Fibroblast of mammary gland (primary cell): ENCODE data around the gene JAZF1.

Experiments
- DNase-seq: peaks from one replicate; pipeline ENCODE4 v3.0.0-alpha.2; 2010; ENCODE audit warnings: low read depth
- H3K4me3 ChIP-seq: 2 replicates; pipeline ENCODE4 v1.5.1; 2011; ENCODE audit warnings: low read depth, mild to moderate bottlenecking, low read length, moderate library complexity; ENCODE audit not compliant: control insufficient read depth
- TF ChIP-seq, protein P1 (sequence below): conservative IDR thresholded peaks from 2 replicates; pipeline ENCODE4 v1.5.1; 2011; ENCODE audit warnings: low read depth, low read length, inconsistent platforms; ENCODE audit not compliant: control insufficient read depth, insufficient read depth

The JAZF1 gene

DNA sequence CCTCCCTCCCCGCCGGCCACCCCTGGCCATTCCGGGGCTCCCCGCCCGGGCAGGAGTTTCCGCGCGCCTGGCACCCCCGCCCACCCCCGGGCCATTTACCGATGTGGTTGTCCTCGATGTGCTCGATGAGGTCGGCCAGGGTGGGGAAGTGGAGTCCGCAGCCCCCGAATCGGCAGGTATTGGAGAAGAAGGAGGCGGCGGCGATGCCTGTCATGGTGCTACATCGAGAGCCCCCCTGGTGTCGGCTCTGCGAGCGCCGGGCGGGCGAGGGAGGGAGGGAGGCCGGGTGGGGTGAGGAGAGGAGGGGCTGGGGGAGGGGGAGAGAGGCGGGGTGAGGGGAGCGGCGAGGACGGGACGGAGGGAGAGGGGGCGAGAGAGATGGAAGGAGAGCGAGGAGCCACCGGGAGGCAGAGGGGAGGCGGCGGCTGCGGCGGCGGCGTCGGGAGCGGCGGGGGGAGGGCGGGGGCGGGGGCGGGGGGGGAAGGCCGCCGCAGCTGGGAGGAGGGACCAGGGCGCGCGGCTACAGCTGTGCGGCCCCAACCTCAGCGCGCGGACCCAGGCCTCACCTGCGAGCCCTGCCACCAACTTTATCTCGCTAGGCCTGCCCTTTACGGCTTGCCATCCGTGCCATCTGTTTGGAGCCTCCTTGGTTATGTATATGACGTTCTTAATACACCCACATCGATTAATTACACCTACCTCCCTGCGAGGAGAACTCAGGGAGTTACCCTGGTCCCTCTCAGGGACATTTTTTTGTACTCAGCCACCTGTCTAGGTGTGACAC, at the start of gene JAZF1:
JAZF1 (minus strand) TSS at position 432 of the 784 bp plus-strand sequence.
- H3K4me3 ChIP-seq, result peak within 1 kb of the TSS; percentile 72
- TF ChIP-seq, protein P1, sequence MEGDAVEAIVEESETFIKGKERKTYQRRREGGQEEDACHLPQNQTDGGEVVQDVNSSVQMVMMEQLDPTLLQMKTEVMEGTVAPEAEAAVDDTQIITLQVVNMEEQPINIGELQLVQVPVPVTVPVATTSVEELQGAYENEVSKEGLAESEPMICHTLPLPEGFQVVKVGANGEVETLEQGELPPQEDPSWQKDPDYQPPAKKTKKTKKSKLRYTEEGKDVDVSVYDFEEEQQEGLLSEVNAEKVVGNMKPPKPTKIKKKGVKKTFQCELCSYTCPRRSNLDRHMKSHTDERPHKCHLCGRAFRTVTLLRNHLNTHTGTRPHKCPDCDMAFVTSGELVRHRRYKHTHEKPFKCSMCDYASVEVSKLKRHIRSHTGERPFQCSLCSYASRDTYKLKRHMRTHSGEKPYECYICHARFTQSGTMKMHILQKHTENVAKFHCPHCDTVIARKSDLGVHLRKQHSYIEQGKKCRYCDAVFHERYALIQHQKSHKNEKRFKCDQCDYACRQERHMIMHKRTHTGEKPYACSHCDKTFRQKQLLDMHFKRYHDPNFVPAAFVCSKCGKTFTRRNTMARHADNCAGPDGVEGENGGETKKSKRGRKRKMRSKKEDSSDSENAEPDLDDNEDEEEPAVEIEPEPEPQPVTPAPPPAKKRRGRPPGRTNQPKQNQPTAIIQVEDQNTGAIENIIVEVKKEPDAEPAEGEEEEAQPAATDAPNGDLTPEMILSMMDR, result no peak

DNA sequence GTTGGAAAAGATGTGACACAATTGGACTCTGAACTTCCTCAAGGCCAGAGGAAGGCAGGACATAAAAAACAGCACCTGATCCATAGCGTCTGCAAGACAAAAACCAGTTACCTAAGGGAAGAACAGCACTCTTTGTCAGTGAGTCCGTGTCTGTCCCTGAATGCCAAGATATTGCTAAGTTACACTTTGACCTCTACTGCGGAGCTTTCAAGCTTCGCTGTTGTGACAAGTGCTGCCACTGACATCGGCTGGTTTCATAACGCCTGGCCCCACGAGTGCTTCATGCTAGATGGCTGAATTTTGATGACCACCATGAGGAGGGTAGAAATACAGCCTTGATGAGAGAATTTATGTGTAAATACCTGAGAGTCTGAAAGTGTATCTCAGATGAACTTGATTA, 49.7 kb upstream of the JAZF1 start:
- TF ChIP-seq, protein P1, result no peak
- no peak for DNase-seq
- no peak overlapping the region for H3K4me3 ChIP-seq

More for the DNA sequence above, at the start of gene JAZF1:
- DNase-seq, result peak; percentile 38

DNA sequence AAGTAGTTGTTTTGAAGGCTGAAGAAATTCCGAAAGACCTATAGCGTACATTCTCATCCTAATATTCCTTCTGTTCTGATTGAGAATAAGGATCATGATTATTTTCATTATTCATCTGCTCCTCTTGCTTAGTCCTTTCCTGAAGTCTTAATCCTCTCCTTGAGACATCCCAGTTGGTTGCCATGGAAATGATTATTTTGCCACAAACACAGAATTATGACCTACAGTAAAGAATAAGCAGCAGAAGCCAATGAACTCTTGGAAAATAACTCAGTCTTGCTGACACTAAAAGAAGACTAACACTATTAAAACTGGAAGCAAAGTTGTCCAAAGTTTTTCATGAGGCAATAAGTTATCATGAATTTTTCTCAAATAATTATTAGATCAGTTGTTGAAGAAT, 47.8 kb upstream of the JAZF1 start:
- H3K4me3 ChIP-seq, result no peak overlapping the region
- no peak for DNase-seq
- TF ChIP-seq, protein P1, result no peak

DNA sequence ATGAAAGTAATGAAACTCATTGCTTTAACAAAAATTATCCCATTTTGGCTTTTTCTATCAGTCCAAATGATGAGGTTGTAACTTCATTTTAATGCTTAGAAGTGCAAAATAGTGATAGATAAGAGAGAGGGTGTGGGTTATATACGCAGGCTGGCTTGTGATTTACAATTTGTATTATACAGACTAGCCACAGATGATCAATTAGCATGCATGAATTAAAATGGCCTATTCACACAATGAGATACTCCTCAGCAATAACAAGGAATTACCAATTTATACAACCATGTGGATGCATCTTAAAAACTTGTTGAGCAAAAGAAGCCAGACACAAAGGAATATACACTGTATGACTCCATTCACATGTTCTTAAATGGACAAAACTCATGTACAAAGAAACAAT, 45.4 kb upstream of the JAZF1 start:
- DNase-seq, result no peak
- TF ChIP-seq, protein P1, result no peak
- no peak overlapping the region for H3K4me3 ChIP-seq

DNA sequence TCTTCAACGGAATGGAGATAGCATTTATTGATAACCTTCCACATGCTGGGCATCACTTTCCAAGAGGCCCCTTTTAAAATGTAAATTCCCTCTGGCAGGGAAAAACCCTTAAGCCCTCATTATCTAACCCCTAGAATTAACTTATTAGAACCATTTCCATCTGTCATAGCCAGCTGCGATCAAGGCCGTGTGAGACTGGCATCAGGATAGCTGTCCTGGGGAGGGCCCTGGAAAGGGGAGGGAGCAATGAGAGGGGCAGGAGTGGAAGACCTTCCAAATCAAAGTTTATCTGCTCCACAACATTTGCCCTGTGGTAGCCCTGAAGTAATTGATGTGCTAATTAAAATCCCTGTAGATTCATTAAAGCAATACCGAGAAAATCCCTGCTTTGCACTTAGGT, 45.0 kb upstream of the JAZF1 start:
- TF ChIP-seq, protein P1, result no peak
- no peak for DNase-seq
- H3K4me3 ChIP-seq, result no peak overlapping the region

DNA sequence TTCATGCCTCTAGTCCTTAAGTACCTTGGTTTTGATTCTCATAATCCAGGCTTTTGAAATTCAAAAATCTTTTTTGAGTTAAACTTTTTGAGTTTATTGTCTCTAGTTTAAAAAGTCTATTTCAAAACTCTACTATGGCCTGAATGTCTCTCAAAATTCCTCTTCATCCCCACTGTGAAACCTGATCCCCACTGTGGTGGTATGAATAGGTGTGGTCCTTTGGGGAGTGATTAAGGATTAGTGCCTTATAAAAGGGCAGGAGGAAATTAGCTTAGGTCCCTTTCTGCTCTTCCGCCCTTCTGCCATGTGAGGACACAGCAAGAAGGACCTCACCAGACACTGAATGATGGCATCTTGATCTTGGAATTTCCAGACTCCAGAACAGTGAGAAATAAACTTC, 44.1 kb upstream of the JAZF1 start:
- no peak for DNase-seq
- TF ChIP-seq, protein P1, result no peak

More for the DNA sequence above, 44.1 kb upstream of the JAZF1 start:
- no peak overlapping the region for H3K4me3 ChIP-seq
